HL-60 (cell line): ENCODE measurements around the gene COLEC11.

Source experiments
- DNase-seq, 2 experiments: peaks; one replicate each; pipeline ENCODE4 v3.0.0-alpha.2; 2010 to 2020; ENCODE audit warnings: low read depth in 1 of 2, low spot score in 1 of 2
- H3K27ac ChIP-seq: fragments of 250-450 bp; sonication (Bioruptor Pico); replicated peaks from 2 replicates; pipeline ENCODE4 v1.5.1; 2020; ENCODE audit warnings: mild to moderate bottlenecking, moderate library complexity
- H3K27me3 ChIP-seq: fragments of 250-450 bp; sonication (Bioruptor Pico); 2 replicates; pipeline ENCODE4 v1.5.1; 2021; ENCODE audit warnings: mild to moderate bottlenecking, moderate library complexity; ENCODE audit not compliant: insufficient read depth, poor library complexity, severe bottlenecking
- H3K4me3 ChIP-seq: replicated peaks from 2 replicates; pipeline ENCODE4 v1.5.1; 2011; ENCODE audit warnings: mild to moderate bottlenecking, control low read depth, low read length; ENCODE audit not compliant: insufficient read depth
- CTCF ChIP-seq: IDR thresholded peaks from one replicate; pipeline ENCODE4 v1.5.1; 2011; ENCODE audit warnings: low read length, control low read depth, inconsistent platforms; ENCODE audit not compliant: insufficient read depth
- GABPA ChIP-seq: IDR thresholded peaks from 2 replicates; pipeline ENCODE4 v1.6.1; 2012; ENCODE audit warnings: low read depth
- POLR2AphosphoS5 ChIP-seq: IDR thresholded peaks from 2 replicates; pipeline ENCODE4 v1.6.1; 2012; ENCODE audit warnings: low read depth
- REST ChIP-seq: IDR thresholded peaks from 2 replicates; pipeline ENCODE4 v1.6.1; 2012; ENCODE audit warnings: low read depth; ENCODE audit not compliant: insufficient replicate concordance
- SPI1 ChIP-seq: IDR thresholded peaks from 2 replicates; pipeline ENCODE4 v1.6.1; 2012; ENCODE audit warnings: low read depth, mild to moderate bottlenecking, borderline replicate concordance

Gene COLEC11

GRCh38 chr2:3600256-3600855 is 5.4 kb downstream of the COLEC11 start:
- no peak for DNase-seq
- Histone ChIP-seq H3K27me3 (no peaks in the 10 kb centered on the region), H3K27ac (no peak overlapping the region), H3K4me3 (no peak overlapping the region)
- TF ChIP-seq GABPA (no peak), CTCF (no peak), SPI1 (no peak), REST (no peak), POLR2AphosphoS5 (no peak)

GRCh38 chr2:3601561-3602271 is 6.8 kb downstream of the COLEC11 start:
- no peaks in the 10 kb centered on the region for H3K27me3 ChIP-seq
- no peak for TF ChIP-seq SPI1
- no peak for TF ChIP-seq CTCF
- TF ChIP-seq GABPA, result no peak
- no peak for TF ChIP-seq REST
- TF ChIP-seq POLR2AphosphoS5, result no peak
- H3K27ac ChIP-seq, result no peak overlapping the region
- no peak overlapping the region for H3K4me3 ChIP-seq
- no peak for DNase-seq

GRCh38 chr2:3602553-3603339 is 7.8 kb downstream of the COLEC11 start:
- no peak overlapping the region for H3K4me3 ChIP-seq
- TF ChIP-seq REST, result no peak
- TF ChIP-seq POLR2AphosphoS5, result no peak
- TF ChIP-seq SPI1, result no peak
- TF ChIP-seq GABPA, result no peak
- no peak for TF ChIP-seq CTCF
- DNase-seq, result no peak
- no peaks in the 10 kb centered on the region for H3K27me3 ChIP-seq
- no peak overlapping the region for H3K27ac ChIP-seq
